IMR-90 (cell line): ENCODE data around the gene PITX2. TPM values are rescaled to one million over a fixed set of nuclear protein-coding genes. Genes with fewer than 3 reads are reported as not detected.

Experiments
- ATAC-seq: fragments of 200-7000 bp; cut with Tn5 transposase; 2 replicates; pipeline ENCODE4 v1.9.1; 2020; ENCODE audit warnings: low read depth, mild to moderate bottlenecking, moderate library complexity
- BruUV-seq: library from RNA; stranded (reverse); fragments of 400-500 nt; replicated peaks from 2 replicates; lab custom pipeline; 2021; lab: Mats Ljungman, UMichigan
- CTCF ChIA-PET: fragments of 300-600 bp; formaldehyde crosslinking; extraction: SDS; loops from one replicate; lab custom pipeline; 2021; ENCODE audit warnings: antibody characterized with exemption; lab: Yijun Ruan, JAX
- POLR2A ChIA-PET: fragments of 300-600 bp; sonication (Branson Sonifier 250); formaldehyde crosslinking; loops from one replicate; lab custom pipeline; 2022; ENCODE audit warnings: antibody characterized with exemption; ENCODE audit not compliant: unreplicated experiment; lab: Charles Lee
- DNase-seq: peaks from one replicate; pipeline ENCODE4 v3.0.0; 2013
- H2AFZ ChIP-seq: replicated peaks from 2 replicates; pipeline ENCODE3; 2013; ENCODE audit warnings: low read length, mild to moderate bottlenecking; ENCODE audit not compliant: poor library complexity
- H2AK5ac ChIP-seq: 2 replicates; pipeline ENCODE4 v1.6.1; 2013; ENCODE audit warnings: low read depth, low read length, inconsistent platforms
- H2AK9ac ChIP-seq: replicated peaks from 2 replicates; pipeline ENCODE3; 2013; ENCODE audit warnings: mild to moderate bottlenecking, low read depth, low read length, moderate library complexity; ENCODE audit not compliant: poor library complexity
- H2BK120ac ChIP-seq: 2 replicates; pipeline ENCODE4 v1.6.1; 2013; ENCODE audit warnings: low read depth, low read length, inconsistent platforms
- H2BK15ac ChIP-seq: 3 replicates; pipeline ENCODE4 v1.6.1; 2013; ENCODE audit warnings: low read depth, low read length, inconsistent platforms
- H2BK20ac ChIP-seq: 2 replicates; pipeline ENCODE4 v1.6.1; 2013; ENCODE audit warnings: low read depth, mild to moderate bottlenecking, inconsistent platforms, low read length, moderate library complexity
- H2BK5ac ChIP-seq: 2 replicates; pipeline ENCODE4 v1.6.1; 2013; ENCODE audit warnings: mild to moderate bottlenecking, low read depth, low read length, inconsistent platforms; ENCODE audit not compliant: poor library complexity, severe bottlenecking
- H3K14ac ChIP-seq: replicated peaks from 2 replicates; pipeline ENCODE4 v1.6.1; 2013; ENCODE audit warnings: low read depth, low read length, inconsistent platforms
- H3K18ac ChIP-seq: 2 replicates; pipeline ENCODE4 v1.6.1; 2013; ENCODE audit warnings: low read depth, low read length, control low read depth
- H3K23ac ChIP-seq: 2 replicates; pipeline ENCODE4 v1.6.1; 2013; ENCODE audit warnings: low read depth, low read length, inconsistent platforms
- H3K27ac ChIP-seq: 2 replicates; pipeline ENCODE4 v1.5.1; 2013; ENCODE audit warnings: mild to moderate bottlenecking, control low read depth, low read length; ENCODE audit not compliant: insufficient read depth
- H3K27me3 ChIP-seq: 2 replicates; pipeline ENCODE4 v1.6.1; 2013; ENCODE audit warnings: low read length; ENCODE audit not compliant: control insufficient read depth, insufficient read depth
- H3K36me3 ChIP-seq: 2 replicates; pipeline ENCODE4 v1.6.1; 2013; ENCODE audit warnings: low read length, mixed read lengths; ENCODE audit not compliant: control insufficient read depth, insufficient read depth
- H3K4ac ChIP-seq: 2 replicates; pipeline ENCODE4 v1.6.1; 2013; ENCODE audit warnings: low read depth, low read length, inconsistent platforms
- H3K4me1 ChIP-seq: 2 replicates; pipeline ENCODE4 v1.6.1; 2013; ENCODE audit warnings: low read length, mixed read lengths; ENCODE audit not compliant: control insufficient read depth, insufficient read depth
- H3K4me2 ChIP-seq: 2 replicates; pipeline ENCODE4 v1.6.1; 2013; ENCODE audit warnings: low read depth, mild to moderate bottlenecking, control low read depth, low read length, moderate library complexity
- H3K4me3 ChIP-seq: 2 replicates; pipeline ENCODE4 v1.5.1; 2013; ENCODE audit warnings: low read depth, mild to moderate bottlenecking, control low read depth, low read length, moderate library complexity; ENCODE audit not compliant: insufficient read depth
- H3K56ac ChIP-seq: 2 replicates; pipeline ENCODE4 v1.6.1; 2013; ENCODE audit warnings: low read length, inconsistent platforms; ENCODE audit not compliant: insufficient read depth; ENCODE audit errors: extremely low read depth
- H3K79me1 ChIP-seq, 2 experiments: 2 replicates each; pipeline ENCODE4 v1.6.1; 2013; ENCODE audit warnings: low read length in 2 of 2, inconsistent platforms in 1 of 2, low read depth in 1 of 2
- H3K9ac ChIP-seq: 2 replicates; pipeline ENCODE4 v1.6.1; 2013; ENCODE audit warnings: low read depth, low read length, control low read depth
- H3K9me1 ChIP-seq: 2 replicates; pipeline ENCODE4 v1.6.1; 2013; ENCODE audit warnings: low read length, inconsistent platforms; ENCODE audit not compliant: insufficient read depth
- H3K9me3 ChIP-seq: 2 replicates; pipeline ENCODE4 v1.6.1; 2013; ENCODE audit warnings: low read length; ENCODE audit not compliant: control insufficient read depth, insufficient read depth
- H4K20me1 ChIP-seq: 2 replicates; pipeline ENCODE4 v1.6.1; 2013; ENCODE audit warnings: low read length, inconsistent platforms; ENCODE audit not compliant: insufficient read depth
- H4K5ac ChIP-seq: 2 replicates; pipeline ENCODE4 v1.6.1; 2013; ENCODE audit warnings: mild to moderate bottlenecking, low read depth, low read length, control low read depth
- H4K8ac ChIP-seq, 2 experiments: 2 replicates each; pipeline ENCODE4 v1.6.1; 2013; ENCODE audit warnings: low read depth in 2 of 2, low read length in 2 of 2, control low read depth in 1 of 2, inconsistent platforms in 1 of 2
- H4K91ac ChIP-seq: 2 replicates; pipeline ENCODE4 v1.6.1; 2013; ENCODE audit warnings: low read depth, low read length, inconsistent platforms; ENCODE audit not compliant: insufficient read depth
- BHLHE40 ChIP-seq: fragments of 150-350 bp; IDR thresholded peaks from 2 replicates; pipeline ENCODE4 v1.6.1; 2016; ENCODE audit warnings: mild to moderate bottlenecking, low read depth, low read length
- CEBPB ChIP-seq: IDR thresholded peaks from 2 replicates; pipeline ENCODE4 v1.6.1; 2012; ENCODE audit warnings: low read depth, low read length, improper control_type of control experiment
- FOS ChIP-seq: fragments of 150-350 bp; IDR thresholded peaks from 2 replicates; pipeline ENCODE4 v1.6.1; 2016; ENCODE audit warnings: low read depth, low read length
- MAFK ChIP-seq: IDR thresholded peaks from 2 replicates; pipeline ENCODE4 v1.6.1; 2012; ENCODE audit warnings: low read depth, low read length, improper control_type of control experiment
- RAD21 ChIP-seq: IDR thresholded peaks from 2 replicates; pipeline ENCODE4 v1.6.1; 2012; ENCODE audit warnings: low read length, improper control_type of control experiment
- WGBS, 2 experiments: methylation state at CpG; one replicate each; pipeline versions ENCODE4 v1.1.5 to v1.1.7; 2013; ENCODE audit warnings: missing lambda C conversion rate in 2 of 2; ENCODE audit not compliant: insufficient read length in 1 of 2; ENCODE audit errors: extremely low coverage in 2 of 2; 5-methylcytosine and 5-hydroxymethylcytosine counted together
- dilution Hi-C: fragments of 300-500 bp; cut with HindIII; formaldehyde crosslinking; loops from one replicate; pipeline ENCODE4 v1.14.3; 2018; ENCODE audit warnings: low sequenced_read_pairs; ENCODE audit not compliant: unreplicated experiment
- in situ Hi-C: fragments of 300-500 bp; cut with MboI; formaldehyde crosslinking; loops from 3 replicates; pipeline ENCODE4 v1.14.3; 2019; ENCODE audit warnings: low sequenced_read_pairs, inconsistent platforms, mixed read lengths
- intact Hi-C: fragments of 100-400 bp; cut with micrococcal nuclease; formaldehyde crosslinking; loops from 2 replicates; pipeline ENCODE4 v1.10.0; 2022
- polyA plus RNA-seq, 3 experiments: library from polyadenylated mRNA; depleted of rRNA; stranded (reverse); fragments of >200 nt; gene quantifications; 2 replicates each; pipeline ENCODE4 v1.2.3, GENCODE V29; 2012; ENCODE audit warnings: low replicate concordance in 1 of 3
- total RNA-seq: library from RNA; depleted of rRNA; stranded (reverse); fragments of >200 nt; gene quantifications from 2 replicates; pipeline ENCODE4 v1.2.3, GENCODE V29; 2012

Gene PITX2
- total and polyA plus RNA-seq, 2 of the 4 experiments (the other 2 are of a cell fraction), result 3.0 to 6.3 TPM

DNA sequence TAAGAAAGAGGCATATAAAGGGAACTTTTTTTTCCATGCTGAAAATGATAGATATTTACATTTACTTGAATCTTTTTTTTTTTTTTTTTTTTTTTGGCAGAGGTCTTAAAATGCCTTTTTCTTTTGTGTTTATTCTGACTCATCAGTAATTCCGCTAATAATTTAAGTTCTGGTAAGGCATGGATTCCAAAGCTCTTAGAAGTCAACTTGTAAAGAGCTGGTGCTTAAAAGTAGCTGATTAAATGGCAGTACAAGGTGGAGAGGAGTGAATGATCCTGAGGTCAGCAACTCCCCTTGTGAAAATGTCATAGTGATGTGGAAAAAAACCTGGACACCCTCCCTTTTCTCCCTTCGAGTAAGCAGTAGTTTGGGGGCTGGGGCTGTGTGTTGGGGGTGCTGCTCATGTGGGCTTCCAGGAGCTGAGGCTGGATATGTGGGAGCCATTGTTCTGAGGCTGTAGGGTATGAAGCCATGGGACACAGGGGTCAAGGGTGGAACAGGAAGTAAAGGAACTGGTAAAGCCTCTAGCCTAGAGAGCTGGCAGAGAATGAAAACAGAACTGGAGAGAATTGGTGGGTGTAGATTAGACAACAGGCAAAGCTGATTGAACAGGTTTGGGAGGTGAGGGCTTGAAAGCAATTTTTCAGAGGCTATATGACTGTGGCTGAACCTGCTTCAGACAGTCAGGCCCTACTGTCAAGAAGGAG, 41.0 kb upstream of the PITX2 start:
- Histone ChIP-seq H3K4me3 (no peak overlapping the region), H4K20me1 (no peaks in the 10 kb centered on the region), H3K56ac (no peak overlapping the region), H2AK5ac (peak overlapping the region; percentile 66), H3K4ac (peak overlapping the region; percentile 66), H3K9me1 (0 out of 2 replicates have a peak, but pooled peaks cover 5% of the 10 kb centered on the region), H3K14ac (no peak overlapping the region), H2BK15ac (peak overlapping the region; percentile 71; the same call in 1 of the 3 replicates), H4K91ac (peak overlapping the region; percentile 62), H3K4me1 (peaks cover 3% of the 10 kb centered on the region; the same call in 1 of the 2 replicates), H3K4me2 (no peak overlapping the region), H3K79me1 (no peaks in the 10 kb centered on the region), H2AFZ (no peak overlapping the region), H3K18ac (no peak overlapping the region), H3K36me3 (no peaks in the 10 kb centered on the region), H3K27me3 (no peaks in the 10 kb centered on the region), H2BK5ac (peak overlapping the region; percentile 46), H3K9me3 (peaks cover 2% of the 10 kb centered on the region; the same call in 1 of the 2 replicates), H2BK120ac (peak overlapping the region; percentile 81), H2AK9ac (peak overlapping the region; percentile 58), H4K5ac (no peak overlapping the region), H4K8ac (peak overlapping the region in 1 of 2 experiments; percentile 22; a peak in 1 of 4 replicates), H2BK20ac (peak overlapping the region; percentile 82), H3K23ac (no peak overlapping the region; the same call in 1 of the 2 replicates), H3K27ac (peak overlapping the region; percentile 21; the same call in 1 of the 2 replicates), H3K9ac (no peak overlapping the region)
- ATAC-seq, result peak; percentile 77
- CTCF ChIA-PET, result no interaction called here
- WGBS, 2 experiments, result no CpG with 5 or more reads among the region's 2 CpGs
- BruUV-seq, result no TSS peak
- POLR2A ChIA-PET, result no interaction called here
- TF ChIP-seq BHLHE40 (no peak), FOS (no peak), RAD21 (no peak), MAFK (no peak), CEBPB (no peak)
- intact Hi-C loops (no loop called here), dilution Hi-C loops (no loop called here), in situ Hi-C loops (no loop called here)
- DNase-seq, result peak; percentile 75
